Glutamatergic neuron (in vitro differentiated cells): ENCODE data around the gene FNDC11. TPM values are rescaled to one million over a fixed set of nuclear protein-coding genes. Genes with fewer than 3 reads are reported as not detected.

Source experiments
- DNase-seq: peaks from one replicate; pipeline ENCODE4 v3.0.0; 2022
- H3K27ac Mint-ChIP-seq: one replicate; pipeline ENCODE4 v1.8.0; 2020; ENCODE audit warnings: mild to moderate bottlenecking, mixed read lengths, inconsistent platforms; ENCODE audit not compliant: unreplicated experiment
- H3K27me3 Mint-ChIP-seq: one replicate; pipeline ENCODE4 v1.8.0; 2020; ENCODE audit warnings: mild to moderate bottlenecking, moderate library complexity, mixed read lengths, inconsistent platforms; ENCODE audit not compliant: unreplicated experiment
- H3K36me3 Mint-ChIP-seq: one replicate; pipeline ENCODE4 v1.8.0; 2020; ENCODE audit warnings: mild to moderate bottlenecking, mixed read lengths, inconsistent platforms; ENCODE audit not compliant: unreplicated experiment
- H3K4me1 Mint-ChIP-seq: one replicate; pipeline ENCODE4 v1.8.0; 2020; ENCODE audit warnings: mild to moderate bottlenecking, low read depth, mixed read lengths, inconsistent platforms; ENCODE audit not compliant: unreplicated experiment
- H3K4me3 Mint-ChIP-seq: one replicate; pipeline ENCODE4 v1.8.0; 2020; ENCODE audit warnings: mild to moderate bottlenecking, mixed read lengths, inconsistent platforms; ENCODE audit not compliant: unreplicated experiment
- H3K9me3 Mint-ChIP-seq: one replicate; pipeline ENCODE4 v1.8.0; 2020; ENCODE audit warnings: mild to moderate bottlenecking, moderate library complexity, mixed read lengths, inconsistent platforms; ENCODE audit not compliant: unreplicated experiment
- CTCF ChIP-seq: fragments of 200-600 bp; sonication (generic); IDR thresholded peaks from one replicate; pipeline ENCODE4 v1.5.0; 2021; ENCODE audit not compliant: partially characterized antibody, unreplicated experiment
- total RNA-seq: library from RNA; stranded (reverse); fragmentation: NEBNext Ultra II Directional; extraction: Animal tissue kit (Norgen Biotek cat#: 25700); gene quantifications from one replicate; pipeline ENCODE4 v1.2.1, GENCODE V29; 2021; ENCODE audit not compliant: unreplicated experiment

Gene FNDC11
- total RNA-seq, 1 donor from 2014 or later, result 9.3 TPM

GRCh38 chr20:63586797-63587196, 32.8 kb downstream of the FNDC11 start:
- Mint-ChIP-seq H3K4me1 (peaks cover 5% of the 10 kb centered on the region), H3K36me3 (no peaks in the 10 kb centered on the region), H3K4me3 (no peak overlapping the region), H3K27ac (no peak overlapping the region), H3K27me3 (peaks cover 2% of the 10 kb centered on the region), H3K9me3 (peaks cover 2% of the 10 kb centered on the region)
- no peak for TF ChIP-seq CTCF
- no peak for DNase-seq

- no peak for DNase-seq
- Mint-ChIP-seq H3K36me3 (no peaks in the 10 kb centered on the region), H3K27ac (no peak overlapping the region), H3K4me1 (peaks cover 5% of the 10 kb centered on the region), H3K27me3 (peaks cover 3% of the 10 kb centered on the region), H3K9me3 (peaks cover 2% of the 10 kb centered on the region), H3K4me3 (no peak overlapping the region)
- no peak for TF ChIP-seq CTCF
Observed at GRCh38 chr20:63587256-63587655, 33.3 kb downstream of the FNDC11 start.

GRCh38 chr20:63587776-63588591, 34.0 kb downstream of the FNDC11 start:
- H3K4me1 Mint-ChIP-seq, result peaks cover 5% of the 10 kb centered on the region
- no peak for TF ChIP-seq CTCF
- H3K4me3 Mint-ChIP-seq, result no peak overlapping the region

GRCh38 chr20:63588641-63589041, 34.7 kb downstream of the FNDC11 start:
- Mint-ChIP-seq H3K4me1 (peaks cover 5% of the 10 kb centered on the region), H3K9me3 (peaks cover 2% of the 10 kb centered on the region), H3K27me3 (peaks cover 4% of the 10 kb centered on the region), H3K27ac (no peak overlapping the region), H3K36me3 (no peaks in the 10 kb centered on the region), H3K4me3 (no peak overlapping the region)
- DNase-seq, result no peak
- TF ChIP-seq CTCF, result no peak

More at GRCh38 chr20:63587776-63588591, 34.0 kb downstream of the FNDC11 start:
- Mint-ChIP-seq H3K9me3 (peaks cover 2% of the 10 kb centered on the region), H3K27me3 (peaks cover 4% of the 10 kb centered on the region), H3K36me3 (no peaks in the 10 kb centered on the region), H3K27ac (no peak overlapping the region)
- no peak for DNase-seq
